AG04449 (cell line): ENCODE measurements around the gene CEACAM19.
"Not testable (repeated sequence)": the region's sequence is repeated elsewhere in the genome, so short reads cannot be mapped to it uniquely, and the experiment has no call there.

Experiments used
- CTCF ChIA-PET: fragments of 350-600 bp; formaldehyde crosslinking; extraction: SDS; loops from one replicate; lab custom pipeline; 2021; ENCODE audit warnings: antibody characterized with exemption; lab: Yijun Ruan, JAX
- POLR2A ChIA-PET: fragments of 400-600, 350-600 bp; formaldehyde crosslinking; extraction: SDS; loops from one replicate; lab custom pipeline; 2020; ENCODE audit warnings: antibody characterized with exemption, inconsistent platforms; lab: Yijun Ruan, JAX
- DNase-seq: peaks from one replicate; pipeline ENCODE4 v3.0.0-alpha.2; 2010; ENCODE audit warnings: low read depth, low spot score
- H3K4me3 ChIP-seq: 2 replicates; pipeline ENCODE4 v1.5.1; 2011; ENCODE audit warnings: low read depth, mild to moderate bottlenecking, control low read depth, low read length
- CTCF ChIP-seq: IDR thresholded peaks from one replicate; pipeline ENCODE4 v1.5.1; 2011; ENCODE audit warnings: mild to moderate bottlenecking, moderate library complexity, low read length, control low read depth, inconsistent platforms; ENCODE audit not compliant: insufficient read depth; ENCODE audit errors: missing control alignments

The CEACAM19 gene

DNA sequence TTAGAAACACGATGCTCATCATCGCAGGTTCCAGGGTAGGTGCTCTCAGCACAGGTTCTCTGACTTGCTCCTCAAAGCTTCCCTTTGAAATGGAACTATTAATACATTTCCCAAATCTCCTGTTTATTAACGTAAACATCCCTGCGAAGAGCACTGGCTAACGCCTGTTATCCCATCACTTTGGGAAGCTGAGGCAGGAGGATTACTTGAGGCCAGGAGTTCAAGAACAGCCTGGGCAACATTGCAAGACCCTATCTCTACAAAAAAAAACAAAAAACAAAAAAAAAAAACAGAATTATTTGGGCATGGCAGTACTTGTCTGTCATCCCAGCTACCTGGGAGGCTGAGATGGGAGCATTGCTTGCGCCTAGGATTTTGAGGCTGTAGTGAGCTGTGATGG, 46.3 kb downstream of the CEACAM19 start:
- ChIA-PET POLR2A (interaction anchor here (0.7 to 0.9 kb wide), 2 partner anchors 8 to 17 kb away, joined by 4 to 5 read pairs; no protein-coding TSS in a partner anchor), CTCF (interaction anchor here (1.0 to 19.8 kb wide), 8 partner anchors 9 to 147 kb away, joined by 3 to 694 read pairs (median 8); no protein-coding TSS in a partner anchor)
- TF ChIP-seq CTCF, result no peak
- no peak for DNase-seq
- no peak overlapping the region for H3K4me3 ChIP-seq

- no peak for TF ChIP-seq CTCF
- ChIA-PET CTCF (interaction anchor here (1.0 to 19.8 kb wide), 7 partner anchors 10 to 148 kb away, joined by 3 to 694 read pairs (median 6); no protein-coding TSS in a partner anchor), POLR2A (interaction anchor here (0.7 to 0.9 kb wide), 2 partner anchors 9 to 18 kb away, joined by 4 to 5 read pairs; no protein-coding TSS in a partner anchor)
- no peak for DNase-seq
- no peak overlapping the region for H3K4me3 ChIP-seq
These were observed 47.4 kb downstream of the CEACAM19 start for GRCh38 chr19:44718441-44719261.

GRCh38 chr19:44719262-44719701, 48.0 kb downstream of the CEACAM19 start:
- no peak overlapping the region for H3K4me3 ChIP-seq
- CTCF ChIA-PET, result interaction anchor here (1.9 to 19.8 kb wide), 3 partner anchors 9 to 49 kb away, joined by 11 to 694 read pairs (median 53); no protein-coding TSS in a partner anchor
- TF ChIP-seq CTCF, result no peak
- POLR2A ChIA-PET, result no interaction called here
- DNase-seq, result no peak

- CTCF ChIA-PET, result interaction anchor here (0.6 to 19.8 kb wide), 5 partner anchors 26 to 150 kb away, joined by 3 to 694 read pairs (median 4); partner anchors contain the start of gene CBLC
- H3K4me3 ChIP-seq, POLR2A ChIA-PET, DNase-seq: not testable (repeated sequence)
These were observed 49.1 kb downstream of the CEACAM19 start for GRCh38 chr19:44720396-44720795.

DNA sequence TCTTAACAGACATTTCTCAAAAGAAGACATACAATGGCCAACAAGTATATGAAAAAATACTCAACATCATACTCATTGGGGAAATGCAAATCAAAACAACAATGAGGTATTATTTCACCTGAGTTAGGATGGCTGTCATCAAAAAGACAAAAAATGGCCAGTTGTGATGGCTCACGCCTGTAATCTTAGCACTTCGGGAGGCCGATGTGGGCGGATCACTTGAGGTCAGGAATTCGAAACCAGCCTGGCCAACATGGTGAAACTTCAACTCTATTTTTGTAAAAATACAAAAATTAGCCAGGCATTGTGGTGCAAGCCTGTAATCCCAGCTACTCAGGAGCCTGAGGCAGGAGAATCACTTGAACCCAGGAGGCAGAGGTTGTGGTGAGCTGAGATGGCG, 49.7 kb downstream of the CEACAM19 start:
- H3K4me3 ChIP-seq, result no peak overlapping the region
- no peak for DNase-seq
- TF ChIP-seq CTCF, result no peak
- CTCF ChIA-PET, result interaction anchor here (1.3 to 19.8 kb wide), 8 partner anchors 12 to 150 kb away, joined by 4 to 694 read pairs (median 78); partner anchors contain the start of gene CBLC
- POLR2A ChIA-PET, result no interaction called here

DNA sequence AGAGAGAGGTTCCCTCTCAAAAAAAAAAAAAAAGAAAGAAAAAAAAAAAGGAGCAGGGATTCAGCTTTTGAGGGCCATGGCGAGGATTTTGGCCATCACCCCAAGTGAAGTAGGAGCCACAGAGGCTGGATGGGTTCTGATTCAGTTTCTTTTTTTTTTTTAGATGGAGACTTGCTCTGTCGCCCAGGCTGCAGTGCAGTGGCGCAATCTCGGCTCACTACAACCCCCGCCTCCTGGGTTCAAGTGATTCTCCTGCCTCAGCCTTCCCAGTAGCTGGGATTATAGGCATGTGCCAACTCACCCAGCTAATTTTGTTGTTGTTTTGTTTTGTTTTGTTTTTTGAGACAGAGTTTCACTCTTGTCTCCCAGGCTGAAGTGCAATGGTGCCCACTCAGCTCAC, 50.1 kb downstream of the CEACAM19 start:
- DNase-seq, POLR2A ChIA-PET, H3K4me3 ChIP-seq: not testable (repeated sequence)
- CTCF ChIA-PET, result interaction anchor here (1.3 to 19.8 kb wide), 18 partner anchors 10 to 231 kb away, joined by 3 to 694 read pairs (median 15); partner anchors contain the start of gene CBLC
